Breast epithelium (tissue), 3 donors: Measurements from ENCODE around the gene GDPD4.

Experiments
- CTCF ChIP-seq, 3 donors: fragments of 450-650 bp; IDR thresholded peaks; one replicate each; pipeline ENCODE4 v1.5.1; 2016 to 2017; ENCODE audit warnings: antibody characterized with exemption in 3 of 3, mild to moderate bottlenecking in 3 of 3, moderate library complexity in 3 of 3
- POLR2A ChIP-seq: fragments of 450-650 bp; IDR thresholded peaks from one replicate; pipeline ENCODE4 v1.6.1; 2016; ENCODE audit warnings: antibody characterized with exemption, mild to moderate bottlenecking, moderate library complexity
- POLR2AphosphoS5 ChIP-seq, 3 donors: sonication (generic); formaldehyde crosslinking; IDR thresholded peaks; one replicate each; pipeline ENCODE4 v1.6.1; 2017; ENCODE audit warnings: antibody characterized with exemption in 3 of 3

- TF ChIP-seq CTCF (IDR thresholded peaks at IDR 0.05) = no peak
- TF ChIP-seq POLR2A = no peak
- TF ChIP-seq POLR2AphosphoS5 (IDR thresholded peaks at IDR 0.05) = no peak
These were observed 119.5 kb downstream of the GDPD4 start for GRCh38 chr11:77181799-77182541.
